ENCODE results near the gene SZT2.

SZT2 gene

DNA sequence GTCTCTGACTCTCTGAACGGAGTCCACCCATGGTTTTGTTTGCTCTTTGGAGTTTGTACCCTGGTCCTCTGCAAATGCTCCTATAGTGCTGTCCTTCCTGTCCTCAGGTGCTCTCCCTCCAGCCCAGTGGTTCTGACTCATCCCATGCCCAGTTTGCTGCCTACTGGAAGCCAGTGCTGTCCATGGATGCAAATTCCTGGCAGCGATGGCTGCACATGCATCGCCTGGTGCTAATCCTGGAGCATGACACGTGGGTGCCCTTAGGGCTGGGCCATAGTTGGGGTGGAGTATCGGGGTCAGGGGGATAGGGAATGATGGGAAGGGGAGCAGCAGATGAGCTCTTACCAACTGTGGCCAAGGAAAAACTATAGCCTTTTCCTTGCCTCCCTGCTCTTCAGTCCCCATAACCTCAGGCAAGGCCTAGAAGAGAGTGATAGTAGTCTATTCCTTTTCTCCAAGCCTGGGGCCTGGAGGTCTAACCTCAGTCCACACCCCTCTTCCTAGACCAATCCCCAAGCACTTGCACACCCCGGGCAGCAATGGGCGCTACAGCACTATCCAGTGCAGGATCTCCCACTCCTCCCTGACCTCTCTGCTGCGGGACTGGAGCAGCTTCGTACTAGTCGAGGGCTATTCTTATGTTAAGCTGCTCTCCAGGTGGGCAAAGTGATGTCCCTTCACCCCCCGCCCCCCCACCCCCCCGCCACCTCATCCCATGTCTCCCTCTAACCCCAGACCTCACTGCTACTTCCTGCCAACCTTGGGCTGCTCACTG is 32.5 kb downstream of the SZT2 start:
- FAIRE-seq, result no peak
- no peak for DNase-seq (ENCODE audit: insufficient read length, low spot score)

DNA sequence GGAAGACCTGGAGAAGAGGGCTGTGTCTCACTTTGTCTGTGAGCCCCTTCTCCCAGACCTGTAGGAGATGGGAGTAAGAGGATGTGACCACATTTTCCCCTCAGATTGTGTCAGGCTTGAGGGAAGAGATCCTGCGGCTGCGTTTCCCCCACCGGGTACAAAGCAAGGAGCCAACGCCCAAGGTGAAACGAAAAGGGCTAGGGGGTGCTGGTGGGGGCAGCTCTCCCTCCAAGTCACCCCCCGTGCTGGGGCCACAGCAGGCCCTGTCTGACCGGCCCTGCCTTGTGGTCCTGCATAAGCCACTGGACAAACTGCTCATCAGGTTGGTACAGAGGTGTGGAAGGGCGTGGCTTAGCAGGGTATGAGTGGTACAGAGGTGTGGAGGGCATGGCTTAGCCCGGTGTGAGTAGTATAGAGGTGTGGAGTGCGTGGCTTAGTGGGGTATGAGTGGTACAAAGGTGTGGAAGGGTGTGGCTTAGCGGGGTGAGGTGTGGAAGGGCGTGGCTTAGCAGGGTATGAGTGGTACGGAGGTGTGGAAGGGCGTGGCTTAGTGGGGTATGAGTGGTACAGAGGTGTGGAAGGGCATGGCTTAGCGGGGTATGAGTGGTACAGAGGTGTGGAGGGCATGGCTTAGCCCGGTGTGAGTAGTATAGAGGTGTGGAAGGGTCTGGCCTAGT is 33.4 kb downstream of the SZT2 start:
- DNase-seq (ENCODE audit: insufficient read length, low spot score) (no peak), FAIRE-seq (no peak)

DNA sequence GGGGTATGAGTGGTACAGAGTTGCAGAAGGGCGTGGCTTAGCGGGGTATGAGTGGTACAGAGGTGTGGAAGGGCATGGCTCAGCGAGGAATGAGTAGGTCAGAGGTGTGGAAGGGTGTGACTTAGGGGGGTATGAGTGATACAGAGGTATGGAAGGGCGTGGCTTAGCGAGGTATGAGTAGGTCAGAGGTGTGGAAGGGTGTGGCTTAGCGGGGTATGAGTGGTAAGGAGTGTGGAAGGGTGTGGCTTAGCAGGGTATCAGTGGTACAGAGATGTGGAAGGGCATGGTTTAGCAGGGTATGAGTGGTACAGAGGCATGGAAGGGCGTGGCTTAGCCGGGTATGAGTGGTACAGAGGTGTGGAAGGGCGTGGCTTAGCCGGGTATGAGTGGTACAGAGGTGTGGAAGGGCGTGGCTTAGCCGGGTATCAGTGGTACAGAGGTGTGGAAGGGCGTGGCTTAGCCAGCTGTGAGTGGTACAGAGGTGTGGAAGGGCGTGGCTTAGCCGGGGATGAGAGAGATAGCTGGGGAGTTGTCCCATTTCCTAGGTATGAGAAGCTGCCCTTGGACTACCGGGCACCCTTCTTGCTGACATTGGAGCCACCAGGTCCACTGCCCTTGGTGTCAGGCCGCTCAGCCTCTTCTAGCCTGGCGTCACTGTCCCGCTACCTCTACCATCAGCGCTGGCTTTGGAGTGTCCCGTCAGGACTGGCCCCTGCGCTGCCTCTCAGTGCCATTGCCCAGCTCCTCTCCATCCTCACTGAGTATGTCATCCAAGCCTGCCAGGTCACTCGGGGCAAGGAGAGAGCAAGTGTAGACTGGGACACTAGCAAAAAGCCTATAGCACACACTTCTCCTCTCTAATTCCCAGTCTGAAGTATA is 34.2 kb downstream of the SZT2 start:
- DNase-seq (ENCODE audit: insufficient read length, low spot score) (no peak), FAIRE-seq (no peak)

DNA sequence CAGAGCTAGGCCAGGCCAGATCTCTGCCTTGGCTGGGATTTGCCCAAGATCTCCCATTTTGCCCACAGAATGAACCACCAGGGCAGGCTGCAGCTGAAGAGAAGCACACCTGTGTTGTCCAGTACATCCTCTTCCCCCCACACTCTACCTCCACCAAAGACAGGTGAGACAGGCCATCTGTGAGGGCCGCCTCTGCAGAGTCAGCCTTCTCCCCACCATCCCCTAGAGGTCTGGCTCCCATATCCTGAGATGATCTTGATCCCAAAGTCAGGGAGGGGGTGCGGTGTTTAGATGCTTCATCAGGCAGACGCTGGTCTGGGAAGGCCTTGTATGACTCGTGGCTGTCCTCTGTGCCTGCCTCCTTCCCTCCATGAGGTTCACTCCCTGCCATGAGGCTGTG is 35.3 kb downstream of the SZT2 start:
- DNase-seq (ENCODE audit: insufficient read length, low spot score) (no peak), FAIRE-seq (no peak)

DNA sequence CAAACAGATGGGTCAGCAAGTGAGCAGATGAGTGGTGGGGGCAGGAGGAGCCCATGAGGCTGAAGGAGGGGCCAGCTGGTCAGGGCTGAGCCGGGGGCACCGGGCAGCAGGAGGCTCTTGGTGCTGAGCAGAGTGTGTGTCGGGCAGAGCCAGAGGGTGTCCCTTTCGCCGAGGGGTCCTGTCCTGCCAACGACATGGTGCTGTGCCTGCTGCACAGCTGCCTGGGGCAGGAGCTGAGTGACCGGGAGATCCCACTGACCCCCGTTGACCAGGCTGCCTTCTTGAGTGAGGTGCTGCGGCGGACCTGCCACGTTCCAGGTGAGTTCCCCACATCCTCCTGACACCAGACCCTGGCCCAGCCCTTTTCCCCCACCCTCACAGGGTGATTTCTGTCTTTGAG is 36.5 kb downstream of the SZT2 start:
- DNase-seq (ENCODE audit: insufficient read length, low spot score) (no peak), FAIRE-seq (no peak)

DNA sequence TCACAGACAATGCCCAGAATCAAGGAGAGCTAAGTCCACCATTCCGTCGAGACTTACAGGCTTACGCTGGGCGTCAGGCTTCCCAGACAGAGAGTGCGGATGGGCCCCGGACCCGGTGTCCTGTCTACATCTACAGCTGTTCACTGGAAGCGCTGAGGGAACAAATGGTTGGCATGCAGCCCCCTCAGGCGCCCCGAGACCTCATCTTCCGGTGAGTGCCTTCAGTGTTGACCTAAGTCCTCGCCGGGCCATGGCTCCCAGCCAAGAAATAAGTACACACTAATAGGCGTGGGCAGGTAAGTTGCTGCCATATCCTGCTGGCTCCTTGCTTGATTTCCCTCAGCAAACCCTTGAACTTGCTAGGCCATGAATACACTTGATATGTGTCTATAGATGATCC is 37.8 kb downstream of the SZT2 start:
- DNase-seq (ENCODE audit: insufficient read length, low spot score), result no peak
- no peak for FAIRE-seq

DNA sequence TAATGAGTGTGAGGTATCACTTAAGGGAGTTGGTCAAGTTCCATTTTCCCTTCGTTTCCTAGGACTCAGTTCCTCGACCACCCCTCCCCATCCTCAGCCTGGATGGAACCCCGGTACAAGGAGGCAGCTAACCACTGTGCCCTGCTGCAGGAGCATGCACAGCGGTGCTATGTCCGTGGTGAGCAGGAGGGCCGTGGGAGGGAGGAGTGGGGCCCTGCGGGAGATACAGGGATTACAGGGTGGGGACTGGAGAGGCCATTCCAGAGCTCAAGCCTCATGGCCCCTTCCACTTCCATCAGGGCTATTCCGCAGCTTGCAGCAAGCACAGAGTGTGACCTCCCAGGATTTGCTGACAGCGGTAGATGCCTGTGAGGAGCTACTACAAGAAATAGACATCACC is 38.2 kb downstream of the SZT2 start:
- DNase-seq (ENCODE audit: insufficient read length, low spot score), result no peak
- no peak for FAIRE-seq

DNA sequence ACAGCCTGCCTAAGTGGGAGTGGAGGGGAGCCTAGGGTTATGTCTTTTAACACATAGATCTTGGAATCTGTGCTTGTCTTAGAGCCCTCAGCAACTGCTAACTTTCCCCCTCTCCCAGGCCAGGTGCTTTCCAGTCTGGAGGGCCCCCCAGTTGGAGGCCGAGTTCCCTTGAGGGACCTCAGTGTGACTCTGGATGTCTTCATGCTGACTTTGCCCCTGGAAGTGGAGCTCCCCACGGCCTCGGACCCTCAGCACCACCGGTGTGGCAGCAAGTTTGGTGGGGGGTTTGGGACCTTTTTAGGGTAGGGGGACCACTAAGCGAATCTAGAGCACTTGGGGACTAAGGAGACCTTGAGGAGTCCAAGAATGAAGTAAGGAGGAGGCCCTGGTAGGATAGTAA is 41.1 kb downstream of the SZT2 start:
- FAIRE-seq (no peak), DNase-seq (ENCODE audit: insufficient read length, low spot score) (no peak)

DNA sequence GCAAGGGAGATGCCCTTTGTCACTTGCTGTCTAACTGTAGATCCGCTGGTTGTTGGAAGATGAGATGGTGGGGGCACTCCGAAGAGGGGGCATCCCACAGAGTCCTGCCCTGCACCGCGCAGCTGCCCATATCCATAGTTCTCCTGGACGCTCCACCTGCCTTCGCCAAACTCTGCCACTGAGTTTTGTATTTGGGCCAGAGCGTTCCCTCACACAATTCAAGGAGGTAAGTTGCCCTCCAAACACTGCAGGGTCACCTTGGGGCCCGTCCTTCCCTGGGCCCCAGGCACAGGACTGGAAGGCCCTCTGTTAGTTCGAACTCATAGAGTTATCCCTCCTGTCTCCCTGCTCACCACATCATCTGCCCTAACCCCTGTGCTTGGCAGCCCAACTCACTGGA is 42.0 kb downstream of the SZT2 start:
- no peak for DNase-seq (ENCODE audit: insufficient read length, low spot score)

DNA sequence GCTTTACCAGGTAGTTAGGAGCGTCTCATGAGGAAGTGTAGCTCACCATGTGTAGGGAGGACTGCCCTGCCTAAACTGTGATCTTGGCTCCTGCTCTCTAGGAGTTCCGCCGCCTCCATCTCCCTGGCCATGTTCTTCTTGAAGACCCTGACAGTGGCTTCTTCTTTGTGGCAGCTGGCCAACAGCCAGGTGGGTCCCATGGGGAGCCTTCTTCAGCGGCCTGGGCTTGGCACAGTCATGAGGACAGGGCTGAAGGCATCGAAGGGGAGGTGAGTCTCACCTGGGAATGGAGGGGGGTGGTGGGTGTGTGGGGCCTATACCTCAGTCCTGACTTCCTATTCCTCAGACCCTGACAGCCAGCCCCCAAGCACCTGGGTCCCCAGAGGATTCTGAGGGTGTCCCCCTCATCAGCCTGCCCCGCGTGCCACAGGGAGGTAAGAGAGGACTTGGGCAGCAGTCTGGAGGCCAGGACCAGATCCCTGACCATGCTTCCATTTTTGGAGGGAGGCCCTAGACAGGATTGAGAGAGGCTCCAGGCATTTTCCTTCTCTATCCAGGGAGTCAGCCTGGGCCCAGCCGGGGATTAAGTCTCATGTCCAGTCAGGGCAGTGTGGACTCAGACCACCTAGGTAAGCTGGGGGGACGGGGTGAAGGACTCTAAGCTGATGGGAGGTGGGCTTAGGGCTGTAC is 42.6 kb downstream of the SZT2 start:
- DNase-seq (ENCODE audit: insufficient read length, low spot score) (no peak), FAIRE-seq (no peak)

More for the DNA sequence above, 42.0 kb downstream of the SZT2 start:
- no peak for FAIRE-seq

DNA sequence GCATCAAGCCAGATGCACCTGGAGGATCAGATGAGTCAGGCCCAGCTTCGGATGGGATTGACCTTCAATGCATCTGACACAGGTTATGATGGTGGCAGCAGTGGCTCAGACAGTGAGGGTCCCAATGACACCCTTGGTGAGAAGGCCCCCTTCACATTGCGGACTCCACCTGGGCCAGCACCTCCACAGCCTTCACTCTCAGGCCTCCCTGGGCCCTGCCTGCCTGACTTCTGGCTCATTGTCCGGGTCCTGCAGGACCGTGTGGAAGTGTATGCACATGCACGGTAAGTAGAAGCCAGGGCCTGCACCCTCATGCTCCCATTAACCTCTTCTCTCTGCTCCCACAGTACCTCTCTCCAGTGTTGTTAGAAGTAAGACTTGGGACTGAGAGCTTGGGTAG is 43.2 kb downstream of the SZT2 start:
- no peak for FAIRE-seq

DNA sequence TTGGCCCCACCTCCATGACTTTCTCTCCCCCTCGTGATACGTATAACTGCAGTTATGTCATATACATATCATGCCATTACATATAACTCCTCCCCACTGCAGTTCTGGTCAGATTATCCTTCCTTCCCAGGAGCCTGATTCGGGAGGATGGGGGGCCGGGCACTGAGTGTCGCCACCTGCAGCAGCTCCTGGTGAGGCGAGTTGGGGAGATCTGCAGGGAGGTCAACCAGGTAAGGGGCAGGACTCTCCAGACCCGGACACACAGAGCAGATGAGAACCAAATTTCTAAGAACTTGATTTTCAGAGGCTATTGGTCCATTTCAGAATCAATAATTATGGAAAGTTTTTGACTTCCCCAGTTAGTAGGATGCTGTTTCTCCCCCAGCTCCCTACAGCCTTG is 44.6 kb downstream of the SZT2 start:
- FAIRE-seq (no peak), DNase-seq (ENCODE audit: insufficient read length, low spot score) (no peak)

More for the DNA sequence above, 43.2 kb downstream of the SZT2 start:
- no peak for DNase-seq (ENCODE audit: insufficient read length, low spot score)

DNA sequence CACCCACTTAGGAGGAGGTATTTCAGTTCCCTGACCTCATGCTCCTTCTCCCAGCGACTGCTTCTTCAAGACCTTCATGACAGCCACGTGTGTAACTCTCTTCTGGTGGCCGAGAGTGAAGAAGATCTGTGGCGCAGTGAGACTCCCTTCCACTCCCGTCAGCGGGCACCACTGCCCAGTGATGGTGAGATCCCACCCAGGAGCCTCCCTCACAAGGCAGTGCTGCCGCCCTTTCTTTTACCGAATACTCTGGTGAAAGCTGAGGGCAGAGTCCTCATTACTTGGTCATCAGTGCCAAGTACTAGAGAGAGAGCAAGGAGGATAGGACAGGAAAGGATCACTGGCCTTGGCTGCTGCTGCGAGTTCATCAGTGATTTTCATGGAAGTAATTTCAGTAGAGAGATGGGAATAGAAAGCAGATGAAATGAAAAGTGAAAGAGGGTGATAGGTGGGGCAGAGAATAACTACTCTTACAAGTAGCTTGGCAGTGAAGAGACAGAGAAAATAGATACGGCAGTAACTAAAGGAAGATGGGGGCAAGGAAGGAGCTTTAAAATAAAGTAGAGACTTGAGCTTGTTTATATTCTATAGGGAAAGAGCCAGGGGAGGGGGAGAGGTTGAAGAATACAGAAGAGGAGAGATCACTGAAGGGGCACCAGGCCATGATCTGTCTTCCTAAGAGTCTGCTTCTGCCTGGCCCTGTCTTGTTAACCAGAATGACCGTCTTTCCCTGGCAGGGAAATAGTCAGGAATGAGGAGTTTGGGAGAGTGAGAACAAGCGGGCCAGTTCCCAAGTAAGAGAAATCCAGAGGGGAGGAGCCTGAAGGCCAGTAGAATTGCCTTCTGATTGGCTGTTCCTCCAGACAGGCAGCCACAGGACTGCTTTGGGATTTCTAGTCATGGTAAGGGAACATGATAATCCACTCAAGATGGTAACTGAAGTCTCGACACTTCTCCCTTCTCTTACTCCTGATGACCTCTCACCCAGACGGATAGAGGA is 45.7 kb downstream of the SZT2 start:
- DNase-seq (ENCODE audit: insufficient read length, low spot score) (no peak), FAIRE-seq (no peak)

DNA sequence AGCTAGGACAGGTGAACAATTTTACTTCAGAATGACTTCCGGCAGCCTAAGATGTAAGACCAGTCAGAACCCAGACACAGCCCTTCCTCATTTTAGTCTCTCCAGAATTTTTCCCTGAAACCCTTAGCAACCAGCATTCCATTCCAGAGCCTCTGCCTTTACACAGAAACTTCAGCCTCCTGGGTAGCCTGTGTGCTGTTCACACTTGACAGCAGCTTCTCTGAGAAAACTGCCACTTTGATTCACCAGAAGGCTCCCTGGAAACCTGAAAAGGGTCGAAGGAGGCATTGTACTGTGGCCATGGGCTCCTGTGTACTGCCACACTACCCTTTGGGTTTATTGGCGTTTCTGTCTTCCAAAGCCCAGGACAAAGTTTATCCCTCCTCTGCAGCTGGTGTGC is 46.7 kb downstream of the SZT2 start:
- DNase-seq (ENCODE audit: insufficient read length, low spot score) (no peak), FAIRE-seq (no peak)

DNA sequence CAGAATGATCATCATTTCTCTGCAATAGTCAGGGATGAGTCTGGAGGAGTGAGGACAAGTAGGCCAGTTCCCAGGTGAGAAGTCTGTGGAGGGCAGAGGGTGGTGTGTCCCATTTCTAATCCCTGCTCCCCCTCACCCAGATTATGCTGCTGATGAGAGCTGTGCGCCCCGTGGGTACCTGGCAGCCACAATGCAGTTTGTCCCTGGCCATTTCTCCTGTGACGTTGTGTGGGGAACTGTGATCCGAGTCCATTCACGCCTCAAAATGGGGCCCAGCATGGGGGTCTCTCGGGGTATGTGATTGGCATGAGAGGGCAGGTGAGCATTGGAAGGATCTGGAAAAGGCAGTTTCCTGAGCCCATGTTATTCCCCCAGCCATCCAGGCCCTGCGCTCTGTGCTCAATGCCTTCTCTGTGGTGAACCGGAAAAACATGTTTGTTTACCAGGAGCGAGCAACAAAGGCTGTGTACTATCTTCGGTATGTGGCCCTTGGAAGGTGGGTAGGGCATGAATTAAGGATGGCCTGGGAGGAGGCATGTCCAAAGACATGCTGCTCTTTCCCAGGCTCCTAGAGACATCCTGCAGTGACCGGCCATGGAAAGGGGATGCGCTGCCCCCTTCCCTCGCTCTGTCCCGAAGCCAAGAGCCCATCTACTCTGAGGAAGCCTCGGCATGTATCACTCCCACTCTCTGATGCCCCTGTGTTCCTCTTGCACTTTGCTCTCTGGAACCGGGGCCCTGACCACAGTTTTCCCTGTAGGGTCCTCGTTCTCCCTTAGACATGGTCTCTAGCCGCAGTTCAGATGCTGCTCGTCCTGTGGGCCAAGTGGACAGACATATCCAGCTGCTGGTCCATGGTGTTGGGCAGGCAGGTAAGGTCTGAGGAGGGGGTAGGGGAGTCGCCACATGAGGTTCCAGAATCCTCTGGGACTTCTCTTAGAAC is 47.6 kb downstream of the SZT2 start:
- FAIRE-seq (no peak), DNase-seq (ENCODE audit: insufficient read length, low spot score) (no peak)

DNA sequence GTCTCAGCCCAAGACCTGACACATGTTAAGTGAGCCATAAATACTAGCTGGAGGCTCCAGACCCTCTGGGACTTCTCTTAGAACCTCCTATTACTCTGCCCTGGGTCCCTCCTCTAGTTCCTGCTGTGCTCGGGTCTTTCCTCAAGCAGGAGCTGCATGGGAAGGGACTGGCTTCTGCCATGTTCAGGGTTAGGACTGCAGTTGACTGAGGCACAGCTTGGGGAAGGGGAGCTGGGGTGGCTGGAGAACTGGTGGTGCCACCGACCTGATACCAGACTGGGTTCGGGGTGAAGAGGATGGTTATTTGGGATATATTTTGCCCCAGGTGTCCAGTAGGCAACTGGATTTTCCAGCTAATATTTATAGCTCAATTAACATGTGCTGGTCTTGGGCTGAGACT is 48.3 kb downstream of the SZT2 start:
- DNase-seq (ENCODE audit: insufficient read length, low spot score) (no peak), FAIRE-seq (no peak)

DNA sequence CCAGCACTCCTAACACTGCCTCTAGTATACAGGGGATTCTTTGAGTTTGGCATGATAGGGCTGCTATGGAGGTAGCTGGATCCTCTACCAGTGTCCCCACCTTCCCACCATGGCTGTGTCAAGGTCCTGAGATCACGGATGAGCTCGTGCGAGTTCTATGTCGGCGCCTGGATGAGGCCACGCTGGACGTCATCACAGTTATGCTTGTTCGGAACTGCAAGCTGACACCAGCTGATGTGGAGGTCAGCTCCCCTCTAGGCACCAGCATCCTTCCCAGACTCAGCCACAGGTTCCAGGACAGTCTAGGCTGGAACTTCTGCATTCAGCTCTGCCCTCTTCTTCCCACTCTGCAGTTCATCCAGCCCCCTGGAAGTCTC is 48.9 kb downstream of the SZT2 start:
- no peak for DNase-seq (ENCODE audit: insufficient read length, low spot score)
- no peak for FAIRE-seq

DNA sequence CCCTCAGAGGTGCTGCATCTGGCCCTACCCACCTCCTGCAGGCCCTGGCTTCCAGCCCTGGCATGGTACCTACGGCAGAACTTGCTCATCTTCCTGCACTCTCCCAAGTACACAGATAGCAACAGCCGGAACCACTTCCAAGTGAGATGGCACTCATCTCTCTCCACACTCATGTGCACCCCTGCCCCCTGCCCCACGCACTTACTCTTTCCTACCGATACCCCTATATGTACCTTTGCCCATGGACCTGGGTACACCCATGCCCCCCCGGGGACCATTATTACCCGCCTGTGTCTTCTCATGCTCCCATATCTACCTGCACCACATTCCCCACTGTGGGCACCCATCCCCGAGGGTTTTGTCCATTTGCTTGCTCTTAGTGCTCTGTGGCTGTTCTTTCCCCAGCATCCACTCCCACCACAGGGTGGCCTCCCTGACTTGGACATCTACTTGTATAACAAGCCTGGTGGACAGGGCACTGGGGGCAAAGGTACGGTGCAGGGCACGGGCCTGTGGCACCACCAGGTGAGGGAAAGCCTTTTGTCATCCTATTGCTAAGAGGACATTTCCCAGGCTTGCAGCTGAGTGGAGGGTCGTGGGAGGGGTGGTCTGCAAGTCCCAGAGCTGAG is 49.4 kb downstream of the SZT2 start:
- DNase-seq (ENCODE audit: insufficient read length, low spot score) (no peak), FAIRE-seq (no peak)
